Bone marrow (tissue), 2 donors: ENCODE measurements around the gene AKAP12.
"Not testable (repeated sequence)": the region's sequence is repeated elsewhere in the genome, so short reads cannot be mapped to it uniquely, and the experiment has no call there.

Experiments
- DNase-seq, 2 donors: peaks; one replicate each; lab custom pipeline; 2025; lab: John Stamatoyannopoulos, UW

AKAP12 gene

DNA sequence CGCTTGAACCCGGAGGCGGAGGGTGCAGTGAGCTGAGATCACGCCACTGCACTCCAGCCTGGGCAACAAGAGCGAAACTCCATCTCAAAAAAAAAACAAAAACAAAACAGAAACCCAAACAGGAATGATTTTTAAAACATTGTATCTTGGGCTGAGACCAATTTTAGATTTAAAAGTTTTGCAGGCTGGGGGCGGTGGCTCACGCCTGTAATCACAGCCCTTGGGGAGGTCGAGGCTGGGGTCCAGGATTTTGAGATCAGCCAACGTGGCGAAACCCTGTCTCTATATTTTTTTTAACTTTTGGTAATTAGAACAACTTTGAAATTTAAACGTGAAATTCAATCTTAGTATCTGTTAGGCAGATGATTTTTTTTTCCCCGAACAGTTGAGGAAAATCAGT is 70.5 kb downstream of the AKAP12 start:
- no peak for DNase-seq

- no peak for DNase-seq
Measured at GRCh38 chr6:151310852-151311767, 71.3 kb downstream of the AKAP12 start.

DNA sequence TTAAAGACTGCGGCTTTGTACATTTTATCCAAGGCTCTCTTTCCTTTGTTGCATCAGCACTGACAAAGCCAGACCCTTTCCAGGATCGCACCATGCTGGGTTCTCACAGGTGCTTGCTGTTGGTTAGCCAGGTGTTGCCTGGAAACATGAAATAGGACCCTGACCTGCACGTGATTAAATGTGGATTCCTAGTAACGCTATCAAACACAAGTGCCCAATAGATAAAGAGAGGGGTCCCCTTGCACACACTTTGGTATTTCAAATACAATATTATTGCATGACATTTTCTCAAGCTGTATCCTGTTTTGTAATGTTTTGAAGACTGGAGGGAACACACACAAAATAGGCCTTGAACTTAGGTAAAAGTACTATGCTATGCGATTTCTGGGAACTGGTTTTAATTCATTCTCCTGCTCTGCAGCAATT is 73.3 kb downstream of the AKAP12 start:
- no peak for DNase-seq

GRCh38 chr6:151315661-151316060 is 75.9 kb downstream of the AKAP12 start:
- DNase-seq, result not testable (repeated sequence)

- DNase-seq, result no peak
Measured at GRCh38 chr6:151317103-151317994, 77.6 kb downstream of the AKAP12 start.

- no peak for DNase-seq
Measured at GRCh38 chr6:151317995-151318365, 78.2 kb downstream of the AKAP12 start.

GRCh38 chr6:151320140-151320539 is 80.4 kb downstream of the AKAP12 start:
- DNase-seq, result no peak

GRCh38 chr6:151321438-151321837 is 81.7 kb downstream of the AKAP12 start:
- DNase-seq, result no peak

DNA sequence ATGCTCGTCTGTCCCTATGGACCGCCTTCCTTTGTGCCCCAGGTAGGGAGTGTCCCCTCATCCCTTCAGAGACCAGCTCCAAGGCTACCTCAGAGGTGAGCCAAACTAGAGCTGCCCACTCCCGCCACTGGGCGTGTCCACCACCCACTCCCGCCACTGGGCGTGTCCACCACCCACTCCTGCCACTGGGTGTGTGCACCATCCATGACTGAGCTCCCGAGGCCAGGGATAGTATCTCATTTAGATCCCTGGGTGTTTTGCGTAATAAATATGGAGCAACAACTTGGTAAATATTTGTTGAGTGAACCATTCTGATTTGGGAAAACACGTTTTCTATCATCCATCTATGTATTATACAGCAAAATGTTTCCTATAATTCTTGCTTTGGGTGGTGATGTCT is 82.8 kb downstream of the AKAP12 start:
- DNase-seq, result no peak

DNA sequence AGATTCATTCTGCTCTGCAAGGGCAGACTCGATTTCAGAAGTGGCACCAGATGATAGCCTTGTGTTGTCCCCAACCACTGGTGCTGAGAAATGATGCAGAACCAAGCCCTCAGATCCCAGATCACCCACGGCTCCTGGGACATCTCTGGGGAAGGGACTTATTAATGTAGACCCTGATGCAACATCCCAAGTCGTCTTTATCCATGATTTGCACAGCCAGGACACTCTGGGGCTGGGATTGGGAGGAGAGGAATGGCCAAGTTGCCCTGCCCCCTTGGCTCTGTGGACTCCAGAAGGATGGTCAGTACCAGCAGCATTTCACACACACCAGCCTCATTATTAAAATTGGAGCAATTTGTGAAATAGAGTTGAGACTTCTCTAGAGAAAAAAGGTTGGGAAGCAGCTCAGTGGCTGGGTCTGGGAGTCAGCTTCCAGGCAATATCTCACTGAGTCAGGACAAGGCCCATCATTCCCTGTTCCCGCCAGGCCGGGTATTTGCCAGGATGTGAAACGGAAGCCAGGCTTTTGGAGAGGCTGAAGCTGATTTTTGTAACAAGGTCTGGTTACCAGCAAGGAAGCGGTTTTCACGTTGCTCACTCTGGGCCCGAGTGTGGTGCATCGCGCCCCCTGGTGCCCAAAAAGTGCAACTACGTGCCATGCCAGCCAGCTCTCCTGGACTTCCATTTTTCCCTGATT is 84.2 kb downstream of the AKAP12 start:
- DNase-seq, result peak; percentile 27 to 37

DNA sequence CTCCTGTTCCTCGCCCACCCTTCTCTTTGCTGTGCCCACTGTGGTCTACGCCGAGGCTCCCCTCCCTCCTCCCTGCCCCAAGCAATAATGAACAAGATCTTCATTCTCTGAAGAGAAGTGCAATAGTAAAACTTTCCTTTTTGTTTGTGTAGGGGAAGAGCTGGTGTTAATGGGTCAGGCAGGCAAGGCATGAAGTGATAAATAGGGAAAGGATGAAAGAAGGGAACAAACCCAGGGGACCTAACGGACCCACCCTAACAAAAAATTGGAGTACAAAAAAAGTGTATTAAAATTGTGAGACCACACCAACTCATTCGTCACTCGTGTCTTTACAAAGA is 84.7 kb downstream of the AKAP12 start:
- no peak for DNase-seq

- no peak for DNase-seq
Measured at GRCh38 chr6:151325075-151326050, 85.6 kb downstream of the AKAP12 start.

DNA sequence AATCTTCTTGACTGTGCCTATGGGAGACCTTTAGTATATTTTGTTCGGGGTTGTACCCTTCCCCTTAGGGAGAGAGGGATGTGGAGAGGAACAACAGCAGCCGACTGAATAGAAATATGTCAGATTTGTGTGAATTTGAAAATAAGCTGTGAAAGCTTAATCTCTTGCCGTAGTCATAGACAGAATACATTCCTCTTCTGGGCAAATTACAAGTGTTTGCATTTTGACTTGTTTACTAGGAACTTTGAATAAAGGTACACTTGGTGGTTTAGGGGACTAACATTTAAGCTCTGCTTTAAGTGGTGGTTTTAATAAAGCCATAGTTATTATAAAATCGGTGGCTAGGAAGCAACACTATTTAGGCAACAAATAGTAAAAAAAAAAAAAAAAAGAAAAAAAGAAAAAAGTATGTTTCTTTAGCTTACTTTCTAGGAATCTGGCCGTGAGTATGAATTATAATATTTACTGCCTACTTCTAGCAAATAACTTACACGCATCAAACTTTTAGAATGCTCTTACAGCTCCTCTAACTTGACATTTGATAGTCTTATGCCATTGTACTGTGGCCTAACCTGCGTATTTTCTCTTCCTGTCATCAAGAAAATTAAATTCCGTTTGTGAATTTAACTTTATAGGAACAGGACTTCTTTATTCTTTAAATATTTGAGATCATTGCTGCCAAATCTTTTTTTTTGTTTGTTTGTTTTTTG is 86.5 kb downstream of the AKAP12 start:
- no peak for DNase-seq

- no peak for DNase-seq
Measured at GRCh38 chr6:151327101-151327500, 87.3 kb downstream of the AKAP12 start.

DNA sequence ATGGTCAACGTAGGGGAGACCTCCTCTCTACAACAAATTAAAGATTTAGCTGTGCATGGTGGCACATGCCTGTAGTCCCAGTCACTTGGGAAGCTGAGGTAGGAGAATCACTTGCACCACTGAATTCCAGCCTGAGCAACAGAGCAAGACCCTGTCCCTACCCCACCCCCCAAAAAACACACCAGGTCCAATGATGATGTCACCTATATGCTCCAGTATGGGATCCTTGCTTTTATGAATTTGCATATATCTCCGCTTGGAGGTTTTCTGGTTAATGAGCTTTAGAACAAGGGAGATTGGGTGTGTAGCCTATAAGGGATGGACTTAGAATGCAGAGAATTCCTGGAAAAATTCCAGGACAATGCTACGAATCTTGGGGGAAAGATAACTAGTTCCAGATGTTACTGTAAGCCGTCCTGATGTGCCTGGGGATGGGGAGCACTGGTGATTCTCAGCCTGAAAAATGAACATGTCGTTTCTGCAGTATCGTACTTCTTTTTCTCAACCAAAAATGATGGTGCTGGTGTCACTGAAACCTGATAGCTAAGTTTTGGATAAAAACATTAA is 90.4 kb downstream of the AKAP12 start:
- DNase-seq, result no peak

DNA sequence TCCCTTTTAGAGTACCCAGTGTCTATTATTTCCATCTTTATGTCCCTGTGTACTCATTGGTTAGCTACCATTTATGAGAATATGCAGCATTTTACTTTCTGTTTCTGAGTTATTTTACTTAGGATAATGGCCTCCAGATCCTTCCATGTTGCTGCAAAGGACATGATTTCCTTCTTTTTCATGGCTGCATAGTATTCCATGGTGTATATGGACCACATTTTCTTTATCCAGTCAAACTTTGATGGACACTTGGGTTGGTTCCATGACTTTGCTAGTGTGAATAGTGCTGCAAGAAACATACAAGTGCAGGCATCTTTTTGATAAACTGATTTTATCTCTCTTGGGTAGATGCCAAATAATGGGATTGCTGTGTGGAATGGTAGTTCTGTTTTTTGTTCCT is 96.2 kb downstream of the AKAP12 start:
- no peak for DNase-seq

- no peak for DNase-seq
Measured at GRCh38 chr6:151338651-151339200, 99.0 kb downstream of the AKAP12 start.

DNA sequence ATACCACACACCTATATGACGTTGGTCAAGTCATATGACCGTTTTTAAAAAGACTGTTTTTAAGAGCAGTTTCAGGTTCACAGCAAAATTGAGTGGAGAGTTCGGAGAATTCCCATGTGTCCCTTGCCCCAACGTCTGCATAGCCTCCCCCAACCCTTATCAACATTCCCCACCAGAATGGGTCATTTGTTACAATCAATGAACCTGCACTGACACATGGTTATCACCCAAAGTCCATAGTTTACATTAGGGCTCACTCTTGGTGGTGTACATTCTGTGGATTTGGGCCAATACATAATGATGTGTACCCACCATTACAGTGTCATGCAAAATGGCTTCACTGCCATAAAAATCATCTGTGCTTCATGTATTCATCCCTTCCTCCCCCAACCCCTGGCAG is 99.6 kb downstream of the AKAP12 start:
- no peak for DNase-seq

DNA sequence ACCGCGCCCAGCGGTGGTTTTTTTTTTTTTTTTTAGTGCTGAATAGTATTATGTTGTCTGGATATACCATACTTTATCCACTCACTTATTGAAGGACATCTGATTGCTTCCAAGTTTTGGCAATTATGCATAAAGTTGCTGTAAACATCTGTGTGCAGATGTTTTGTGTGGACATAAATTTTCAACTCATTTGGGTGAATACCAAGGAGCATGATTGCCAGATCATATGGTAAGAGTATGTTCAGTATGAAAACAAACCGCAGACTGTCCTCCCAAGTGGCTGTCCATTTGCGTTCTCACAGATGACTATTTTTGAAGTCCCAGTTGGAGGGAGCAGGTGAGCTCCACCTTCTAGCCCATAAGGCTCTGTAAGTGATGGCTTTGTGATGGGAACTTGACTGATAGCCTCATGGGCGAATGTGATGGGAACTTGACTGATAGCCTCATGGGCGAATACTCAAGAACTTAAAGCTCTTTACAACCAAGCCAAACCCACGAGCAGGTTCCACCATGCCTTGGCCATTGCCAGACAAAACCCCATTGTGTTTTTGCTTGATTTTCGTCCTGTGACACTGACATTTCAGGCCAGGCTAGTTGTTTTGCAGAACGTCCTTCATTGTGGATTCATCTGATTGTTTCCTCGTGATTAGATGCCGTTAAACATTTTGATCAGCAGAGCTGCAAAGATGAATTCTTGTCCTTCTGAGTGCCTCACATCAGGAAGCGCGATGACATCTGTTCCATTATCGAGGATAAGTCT is 100.6 kb downstream of the AKAP12 start:
- DNase-seq, result no peak
